NOMO-1 treated with DMSO at 0.1 percent for 48 hours (cell line): ENCODE results near the gene POLN.

Experiments
- DNase-seq: peaks from one replicate; lab custom pipeline; 2025; ENCODE audit not compliant: unreplicated experiment; lab: John Stamatoyannopoulos, UW

Gene POLN

DNA sequence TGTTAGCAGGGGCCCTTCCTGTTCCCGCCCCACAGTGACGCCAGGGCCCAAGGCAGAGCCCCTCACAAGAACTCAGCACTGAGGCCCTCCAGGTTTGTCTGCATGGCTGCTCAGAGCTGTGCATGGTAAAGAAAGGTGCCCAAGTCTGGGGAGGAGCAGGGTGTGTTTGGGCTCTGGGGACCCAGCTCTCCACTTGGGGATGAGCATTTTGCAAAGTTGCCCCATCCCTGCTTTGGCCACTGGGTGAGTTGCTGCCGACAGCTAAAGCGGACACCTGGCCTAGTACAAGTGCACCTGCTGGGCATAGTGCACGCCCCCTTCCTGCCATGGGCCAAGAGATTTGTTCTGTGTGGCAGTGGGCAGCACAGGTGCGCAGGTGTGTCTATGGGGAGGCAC is 22.0 kb upstream of the POLN start:
- DNase-seq = no peak

DNA sequence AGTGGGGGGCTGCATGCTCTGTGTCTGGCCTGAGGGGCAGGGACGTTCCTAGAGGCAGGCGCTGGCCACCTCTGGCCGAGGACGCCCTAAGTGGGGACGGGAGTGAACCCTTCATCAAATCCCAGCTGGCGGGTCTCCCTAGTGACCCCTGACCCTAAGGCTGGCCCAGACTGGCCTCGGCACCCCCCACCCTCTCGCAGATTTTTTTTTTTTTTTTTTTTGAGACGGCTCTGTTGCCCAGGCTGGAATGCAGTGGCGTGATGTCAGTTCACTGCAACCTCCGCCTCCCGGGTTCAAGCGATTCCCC is 21.0 kb upstream of the POLN start:
- no peak for DNase-seq

DNA sequence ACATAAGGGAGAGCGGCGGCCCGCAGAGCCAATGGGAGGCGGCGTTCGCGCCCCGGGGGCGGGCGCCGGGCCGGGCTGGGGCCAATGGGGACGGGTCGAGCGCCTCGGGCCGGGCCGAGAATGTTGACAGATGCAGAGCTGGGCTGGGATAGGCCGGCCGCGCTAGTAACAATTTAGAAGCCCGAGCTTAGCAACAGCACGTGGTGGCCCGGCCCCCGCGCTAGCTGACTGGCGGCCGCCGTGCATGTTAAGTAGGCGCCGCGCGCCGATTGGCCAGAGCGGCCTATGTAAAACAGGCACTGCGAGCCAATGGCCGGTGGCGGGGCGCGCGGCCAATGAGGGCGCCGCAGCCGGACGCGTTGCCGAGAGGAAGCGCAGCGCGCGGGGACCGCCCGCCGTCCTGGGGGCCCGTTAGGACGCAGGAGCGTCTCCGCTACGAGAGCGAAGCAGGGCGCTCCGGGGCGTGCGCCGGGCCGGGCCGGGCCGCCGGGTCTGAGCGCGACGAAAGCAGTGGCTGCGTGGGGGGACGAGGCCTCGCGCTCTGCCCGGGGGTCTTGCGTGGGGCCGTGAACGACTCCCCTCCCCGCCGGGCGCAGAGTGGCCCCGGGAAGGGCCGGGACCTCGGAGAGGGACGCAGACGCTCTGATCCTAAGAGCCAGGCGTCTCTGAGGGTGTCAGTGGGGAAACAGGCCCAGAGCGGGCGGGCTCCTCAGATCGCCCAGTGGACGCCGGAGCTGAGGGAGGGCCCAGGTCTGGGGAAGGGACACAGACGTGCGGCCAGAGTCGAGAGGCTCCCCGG is 20.4 kb upstream of the POLN start:
- DNase-seq = peak; percentile 99

DNA sequence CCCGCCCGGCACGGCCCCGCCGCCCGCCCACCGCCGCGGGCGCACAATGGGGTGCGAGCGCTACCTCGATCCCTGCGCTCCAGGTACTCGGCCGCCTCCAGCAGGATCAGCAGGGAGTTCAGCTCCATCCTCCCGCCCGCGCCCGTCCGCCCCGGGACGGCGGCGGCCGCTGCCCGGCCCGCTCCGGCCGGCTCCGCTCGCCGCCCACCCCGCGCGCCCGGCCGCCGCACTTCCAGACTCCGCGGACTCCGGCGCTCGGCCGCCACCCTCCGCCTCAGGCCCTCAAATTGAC is 19.9 kb upstream of the POLN start, which contains the start of gene MXD4:
TSS of gene MXD4 (minus strand) at position 257 of the 292 bp plus-strand sequence. CDS start at position 128, 129 bp downstream.
- no peak for DNase-seq

DNA sequence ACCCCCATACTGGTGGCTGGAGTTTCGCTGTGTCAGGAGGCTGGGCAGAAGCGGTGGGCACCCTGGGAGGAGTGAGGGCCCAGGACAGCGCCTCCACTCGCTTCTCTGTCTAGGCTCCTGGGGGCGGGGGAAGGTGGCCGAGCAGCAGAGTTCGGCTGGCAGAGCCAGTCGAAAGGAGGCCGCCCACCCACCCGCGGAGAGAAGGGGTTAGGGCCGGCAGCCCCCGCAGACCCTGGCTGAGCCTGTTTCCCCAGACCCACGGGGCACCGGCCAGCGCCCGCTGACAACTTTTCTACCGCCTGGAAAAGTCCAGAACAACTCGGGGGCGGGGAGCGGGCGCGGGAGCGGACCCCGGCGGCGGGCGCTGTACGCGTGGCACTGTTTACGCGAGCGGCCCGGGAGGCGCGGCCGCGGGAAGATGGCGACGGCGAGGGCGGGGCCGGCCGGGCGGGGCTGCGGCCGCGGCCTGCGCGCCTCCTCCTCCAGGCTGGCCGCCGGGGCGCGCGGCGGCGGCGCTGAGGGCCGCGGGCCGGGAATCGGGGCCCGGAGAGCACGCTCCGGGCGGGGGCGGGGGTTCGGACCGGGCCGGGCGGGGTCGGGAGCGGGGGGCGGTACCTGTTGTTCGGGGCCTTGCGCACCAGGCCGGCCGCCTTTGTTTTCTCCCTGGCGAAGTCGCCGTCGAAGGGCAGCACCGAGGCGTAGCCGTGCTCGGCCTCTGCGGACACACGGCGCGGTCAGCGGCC is 19.4 kb upstream of the POLN start:
- no peak for DNase-seq

DNA sequence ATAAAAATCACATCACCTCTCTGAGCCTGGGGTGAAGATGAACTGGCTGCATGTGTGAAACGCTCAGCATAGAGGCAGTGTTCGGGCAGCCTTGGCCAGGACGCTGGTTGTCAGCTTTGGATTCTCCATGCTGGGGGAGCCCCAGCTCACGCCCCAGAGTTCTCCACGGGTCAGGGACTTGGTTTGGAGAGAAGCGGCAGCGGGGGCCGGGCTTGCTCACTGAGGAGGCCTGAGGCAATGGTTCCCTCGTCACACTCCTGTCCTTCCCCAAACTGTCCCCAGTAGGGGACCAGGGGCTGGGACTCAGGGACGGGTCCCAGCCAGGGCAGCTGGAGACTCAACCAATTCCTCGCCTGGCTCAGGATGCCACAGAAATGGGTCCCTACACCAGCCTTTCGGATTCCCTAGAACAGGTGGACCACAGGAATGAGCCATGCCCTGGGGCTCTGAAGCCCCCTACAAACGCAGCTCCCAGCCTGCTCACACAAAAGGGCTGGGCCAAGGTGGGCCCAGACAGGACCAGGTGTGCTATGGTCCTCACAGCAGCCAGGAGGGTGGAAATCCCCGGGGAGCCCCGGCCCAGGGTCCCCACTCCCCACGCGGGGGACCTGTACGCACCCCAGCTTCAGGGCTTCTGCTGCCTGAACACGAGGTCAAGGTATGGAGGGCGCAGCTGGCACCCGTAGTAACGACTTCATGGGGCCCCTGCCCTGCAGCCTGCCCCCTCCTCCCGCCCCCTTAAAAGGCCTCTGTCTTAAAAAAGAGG is 18.6 kb upstream of the POLN start:
- no peak for DNase-seq

DNA sequence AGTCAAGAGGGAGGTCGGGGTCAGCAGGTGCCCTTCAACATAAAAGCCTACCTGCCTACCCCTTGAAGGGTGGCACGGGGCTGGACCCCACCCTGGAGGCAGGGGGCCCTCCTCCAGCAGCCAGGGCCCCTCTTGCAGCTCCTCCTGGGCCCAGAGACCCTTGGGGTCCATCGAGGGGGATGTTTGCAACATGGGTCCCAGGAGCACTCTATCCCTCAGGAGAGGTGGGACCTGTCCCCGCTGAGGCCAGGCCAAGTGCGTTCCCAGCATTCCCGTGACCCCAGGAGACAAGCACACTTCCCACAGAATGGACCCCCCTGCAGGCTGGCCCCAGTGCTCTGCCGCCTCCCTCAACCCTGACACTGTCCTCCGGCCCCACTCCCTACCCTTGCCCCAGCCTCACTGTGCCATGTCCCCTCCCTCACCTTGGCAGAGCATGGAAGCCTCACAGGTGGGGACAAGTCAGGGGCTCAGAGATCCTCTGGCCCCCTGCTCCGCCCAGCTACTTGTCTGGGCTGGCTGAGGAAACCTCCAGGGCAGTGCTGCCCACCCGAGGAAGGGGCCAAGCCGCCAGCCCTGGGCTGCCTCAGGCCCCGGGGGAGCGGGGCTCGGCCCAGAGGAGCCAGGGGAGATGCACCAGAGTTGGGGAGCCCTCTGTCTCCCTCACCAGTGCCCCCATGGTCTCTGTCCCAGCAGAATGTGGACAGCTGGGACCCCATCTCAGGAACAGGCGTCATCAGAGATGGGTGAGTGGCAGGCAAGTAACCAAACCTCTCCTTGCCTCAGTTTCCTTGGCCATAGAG is 17.8 kb upstream of the POLN start:
- DNase-seq = no peak

DNA sequence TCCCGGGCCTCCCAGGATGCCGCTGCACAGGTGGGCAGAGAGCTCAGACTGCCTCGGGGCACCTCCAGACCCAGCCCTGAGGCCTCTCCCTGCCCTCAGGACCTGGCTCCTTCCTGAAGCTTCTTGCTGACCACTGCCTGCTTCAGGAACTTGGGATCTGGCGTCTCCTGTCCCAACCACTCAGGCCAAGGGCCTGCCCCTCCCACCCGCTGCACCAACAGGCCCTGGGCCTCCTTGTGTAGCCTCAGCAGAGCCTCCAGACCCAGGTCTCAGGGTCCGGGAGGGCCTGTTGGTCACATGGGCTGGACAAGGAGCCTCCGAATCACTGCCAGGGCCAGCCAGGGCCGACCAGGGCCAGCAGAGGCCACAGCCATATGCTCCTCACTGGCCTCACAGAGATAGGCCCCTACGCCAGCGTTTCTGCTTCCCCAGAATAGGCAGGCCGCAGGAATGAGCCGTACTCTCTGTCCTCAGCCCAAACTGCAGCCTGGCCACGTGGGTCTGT is 17.2 kb upstream of the POLN start:
- DNase-seq = no peak

DNA sequence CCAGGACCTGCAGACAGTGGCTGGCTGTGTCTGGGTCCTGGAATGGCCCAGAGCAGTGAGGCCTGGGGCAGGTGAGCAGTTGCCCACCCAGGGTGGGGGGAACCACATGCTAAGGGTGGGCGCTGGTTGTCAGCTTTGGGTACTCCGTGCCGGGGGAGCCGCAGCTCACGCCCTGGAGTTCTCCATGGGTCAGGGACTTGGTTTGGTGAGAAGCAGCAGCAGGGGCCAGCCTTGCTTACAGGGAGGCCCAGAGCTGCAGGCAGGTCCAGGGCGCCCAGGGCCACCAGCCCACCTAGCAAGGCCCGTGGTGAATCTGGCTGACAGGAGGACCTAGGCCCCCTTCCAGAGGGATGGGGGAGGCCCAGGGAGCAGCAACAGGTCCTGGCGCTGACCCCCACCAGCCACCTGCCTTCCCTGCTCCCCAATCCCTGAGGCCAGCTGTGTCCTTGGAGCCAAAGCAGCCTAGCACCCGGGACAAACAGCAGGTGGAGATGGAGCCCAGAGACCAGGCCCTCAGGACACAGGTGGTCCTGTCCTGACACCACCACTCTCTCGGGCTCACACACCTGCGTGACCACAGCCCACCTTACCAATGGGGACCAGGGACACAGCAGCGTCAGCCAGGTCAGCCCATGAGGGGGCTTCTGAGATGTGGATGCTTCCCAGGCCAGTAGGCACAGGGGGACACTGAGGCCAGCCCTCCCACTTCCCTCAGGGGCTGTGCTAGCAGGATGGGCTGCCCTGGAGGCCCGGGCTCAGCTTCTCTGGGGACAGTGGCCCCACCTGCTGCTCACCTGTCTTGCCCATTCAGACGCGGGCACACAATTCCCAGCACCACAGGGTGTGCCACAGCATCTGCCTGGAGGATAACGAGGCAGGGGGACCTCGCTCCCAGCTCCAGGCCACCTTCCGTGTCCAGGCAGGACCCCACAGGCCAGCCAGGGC is 16.4 kb upstream of the POLN start:
- no peak for DNase-seq

DNA sequence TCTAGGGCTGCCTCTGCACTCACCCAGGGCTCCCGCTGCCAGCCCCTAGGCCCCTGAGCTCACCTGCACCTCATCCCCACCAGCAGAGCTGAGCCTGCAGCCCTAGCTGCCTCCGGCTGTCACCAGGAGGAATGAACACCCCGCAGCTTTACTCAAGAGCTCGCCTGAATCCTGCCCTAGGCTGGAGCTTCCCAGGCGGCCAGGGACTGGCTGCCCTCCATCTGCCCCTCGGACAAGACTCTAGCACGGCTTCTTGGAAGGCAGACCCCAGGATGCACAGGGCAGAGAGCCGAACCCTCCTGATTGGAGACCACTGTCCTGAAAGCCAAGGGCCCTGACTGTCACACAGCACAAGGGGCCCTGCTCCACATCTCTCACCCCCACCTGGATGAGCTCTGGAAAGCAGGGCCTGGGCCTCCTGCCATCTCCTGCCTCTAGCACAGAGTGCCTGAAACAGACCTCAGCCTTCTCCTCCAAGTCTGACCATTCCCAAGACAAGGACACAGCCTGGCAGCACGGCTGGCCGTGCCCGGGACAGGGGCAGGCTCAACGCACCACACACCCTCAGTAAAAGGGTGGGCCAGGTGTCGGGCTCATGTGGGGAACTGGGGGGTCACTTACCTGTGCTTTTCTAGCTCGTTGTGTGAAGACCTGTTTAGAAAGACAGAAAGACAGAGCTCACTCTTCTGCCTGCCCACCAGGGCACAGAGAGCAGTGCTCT is 15.6 kb upstream of the POLN start:
- no peak for DNase-seq

DNA sequence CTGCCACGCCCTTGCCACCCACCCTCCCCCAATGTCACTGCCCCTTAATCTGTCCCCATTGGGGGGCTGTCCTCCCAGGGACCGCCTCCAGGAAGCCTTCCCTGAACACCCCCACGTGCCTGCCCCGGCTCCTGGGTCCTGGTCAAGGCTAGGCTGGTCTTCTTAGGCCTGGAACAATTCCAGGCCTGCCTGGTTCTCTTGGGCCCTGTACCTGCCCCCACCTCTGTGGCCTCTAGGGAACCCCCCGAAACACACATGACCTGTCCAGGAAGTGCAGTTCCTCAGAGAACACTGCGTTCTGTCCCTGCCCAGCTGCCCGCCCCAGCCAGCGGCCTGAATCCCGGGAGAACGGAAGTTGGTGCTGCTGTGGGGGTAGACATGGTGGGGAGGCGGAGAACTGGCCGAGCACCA is 14.9 kb upstream of the POLN start:
- no peak for DNase-seq

DNA sequence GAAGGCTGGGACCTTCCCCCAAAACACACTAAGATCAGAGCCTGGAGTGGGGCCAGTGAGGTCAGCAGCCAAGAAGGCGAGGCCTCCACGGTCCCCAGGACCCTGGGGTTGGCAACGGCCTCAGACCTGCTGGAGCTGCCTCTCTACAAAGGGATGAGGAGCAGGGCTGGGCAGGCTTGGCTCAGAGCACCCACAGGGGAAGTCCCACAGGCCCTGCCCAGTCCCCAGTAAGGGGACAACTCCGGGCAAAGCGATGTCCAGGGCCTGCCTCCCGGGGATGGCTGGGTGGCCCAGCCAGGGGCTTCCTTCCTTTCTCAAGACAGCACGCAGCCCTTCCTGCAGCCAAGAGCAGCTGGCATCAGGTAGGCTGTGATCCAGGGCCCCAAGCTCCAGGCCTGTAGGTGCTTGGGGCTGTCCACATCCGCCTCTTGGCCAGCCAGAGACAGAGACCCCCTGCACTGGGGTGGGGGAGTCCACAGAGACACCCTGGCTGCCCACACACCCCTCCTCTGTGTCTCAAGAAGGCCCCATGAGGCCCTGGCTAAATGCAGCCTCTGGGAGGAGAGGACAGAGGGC is 14.3 kb upstream of the POLN start:
- no peak for DNase-seq

DNA sequence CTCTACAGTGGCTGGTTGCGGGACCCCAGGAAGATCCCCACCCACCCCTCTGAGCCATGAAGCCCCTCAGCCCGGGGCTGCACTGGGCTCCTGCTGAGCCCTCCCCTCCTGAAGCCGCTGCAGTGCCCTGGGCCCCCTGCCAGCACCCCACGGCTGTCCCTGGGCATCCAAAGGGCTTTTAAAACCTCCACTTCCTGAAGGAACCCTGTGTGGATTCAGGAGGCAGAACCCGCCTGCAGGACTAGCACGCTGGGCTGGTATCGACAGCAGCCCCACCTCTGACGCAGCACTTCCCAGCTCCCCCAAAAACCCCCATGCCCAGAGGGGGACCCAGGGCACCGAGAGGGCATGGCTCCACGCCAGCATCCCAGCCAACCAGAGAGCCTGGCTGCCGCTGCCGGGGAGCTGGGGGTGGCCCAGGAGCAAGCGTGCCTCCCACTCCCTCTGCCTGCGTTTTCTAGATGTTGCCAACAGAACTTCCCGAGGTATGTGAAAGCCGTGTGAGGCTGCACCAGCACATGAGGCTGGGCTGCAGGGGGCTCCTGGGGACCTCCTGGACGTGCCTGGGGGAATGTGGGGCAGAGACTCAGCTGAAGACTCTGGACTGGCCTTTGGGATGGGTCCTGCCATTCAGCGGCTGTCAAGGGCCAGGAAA is 13.7 kb upstream of the POLN start:
- DNase-seq = no peak

DNA sequence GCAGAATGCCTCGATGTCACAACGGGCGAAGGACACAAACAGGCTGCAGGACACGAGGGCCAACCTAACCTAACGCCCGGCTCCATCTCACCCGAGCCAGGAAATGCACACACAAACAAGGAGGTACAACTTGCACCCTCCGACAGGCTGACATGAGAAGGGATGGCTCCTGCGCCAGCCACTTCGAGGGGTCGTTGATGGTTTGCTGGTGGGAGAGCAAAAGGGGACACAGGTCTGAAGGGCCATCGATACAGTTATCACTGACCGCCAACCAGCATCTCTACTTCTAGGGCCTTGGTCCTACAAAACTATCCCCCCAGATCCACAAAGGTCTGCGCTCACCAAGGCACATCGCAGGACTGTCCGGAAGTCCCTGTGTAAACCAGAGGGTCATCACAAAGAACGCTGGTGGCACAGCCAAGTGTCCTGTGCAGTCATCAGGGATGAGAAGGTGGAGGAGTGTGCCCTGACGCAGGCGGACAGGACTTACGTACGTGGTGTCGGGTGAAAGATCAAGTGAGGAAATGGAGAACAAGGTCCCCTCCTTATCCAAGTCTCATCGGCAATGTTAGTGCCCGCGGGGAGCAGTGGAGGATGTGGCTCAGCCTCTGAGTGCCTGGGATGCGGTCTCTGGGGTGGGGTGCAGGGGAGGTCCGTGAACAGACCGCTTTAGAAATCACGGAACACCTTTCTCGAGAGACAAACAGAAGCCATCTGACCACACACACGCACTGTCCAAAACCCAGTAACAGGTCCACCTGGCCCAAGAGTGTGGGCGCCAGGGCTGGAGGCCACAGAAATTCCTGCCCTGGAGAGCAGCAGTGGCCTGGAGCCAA is 13.0 kb upstream of the POLN start:
- no peak for DNase-seq

DNA sequence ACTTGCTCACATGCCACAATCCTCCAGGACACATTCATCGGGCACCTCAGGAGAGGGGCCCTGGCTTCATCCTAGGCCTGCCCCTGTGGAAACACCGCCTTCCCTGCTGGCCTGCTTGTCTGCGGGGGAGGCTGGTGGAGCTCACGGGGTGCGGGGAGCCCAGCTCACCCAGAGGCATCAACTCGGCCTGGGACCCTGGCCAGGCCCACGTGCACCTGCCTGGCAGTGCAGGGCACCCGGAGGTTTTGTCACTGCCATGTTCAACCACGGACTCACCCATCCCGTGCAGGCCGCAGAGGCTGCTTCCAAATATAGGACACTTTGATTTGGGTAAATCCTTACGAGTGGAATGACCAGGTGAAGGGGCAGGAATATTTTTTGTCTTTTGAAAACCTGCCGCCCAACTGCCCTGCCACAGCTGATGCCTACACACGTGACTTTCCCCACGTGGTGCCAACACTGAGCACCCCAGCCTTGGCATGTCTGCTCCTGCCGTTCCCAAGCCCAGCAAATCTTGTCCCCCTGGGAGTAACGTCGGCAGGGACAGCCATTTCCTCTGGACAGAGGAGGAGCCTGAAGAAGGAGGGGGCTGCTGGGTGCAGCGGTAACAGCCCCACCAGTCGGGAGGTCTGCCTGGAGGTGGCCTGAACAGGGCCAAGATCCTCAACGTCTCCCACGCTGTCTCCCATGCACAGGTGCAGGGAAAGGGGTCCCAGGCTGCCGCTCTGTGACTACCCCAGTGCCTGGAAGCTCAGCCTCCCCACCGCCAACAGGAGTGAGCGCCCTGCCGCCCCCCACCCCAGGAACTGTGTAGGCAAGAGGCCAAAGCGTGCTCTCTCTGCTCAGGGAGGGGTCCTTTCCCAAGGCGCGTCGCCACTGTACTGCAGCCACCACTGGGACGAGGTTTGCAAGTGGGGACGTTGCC is 11.5 kb upstream of the POLN start:
- DNase-seq = no peak

DNA sequence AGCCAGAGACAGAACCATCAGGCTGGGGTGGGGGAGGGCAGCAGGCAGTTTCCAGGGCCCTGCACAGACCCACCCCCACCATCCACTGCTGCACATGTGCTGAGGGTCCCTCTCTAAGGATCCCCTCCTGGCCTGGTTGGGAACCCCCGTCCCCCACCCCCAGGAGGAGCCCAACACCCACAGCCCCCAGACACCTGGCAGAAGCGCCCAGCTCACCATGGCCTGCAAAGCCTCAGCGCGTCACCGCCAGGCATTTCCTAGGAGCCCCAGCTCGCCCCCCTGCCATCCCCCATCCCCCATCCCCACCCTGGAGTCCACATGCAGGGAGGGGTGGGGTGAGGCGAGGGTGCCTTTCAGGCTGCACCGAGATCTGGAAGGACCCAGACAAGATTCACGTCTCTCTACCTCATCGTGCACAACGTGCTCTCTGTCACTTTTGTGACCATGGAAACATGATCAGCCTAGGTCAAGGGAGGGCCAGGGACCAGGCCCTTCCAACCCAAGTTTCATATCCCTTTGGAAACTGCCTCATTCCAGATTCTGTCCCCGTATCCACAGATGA is 10.7 kb upstream of the POLN start:
- no peak for DNase-seq
